DND-41 (cell line): Measurements from ENCODE around the gene SYNE4.

Source experiments
- EZH2 ChIP-seq: IDR thresholded peaks from 3 replicates; pipeline ENCODE4 v1.6.1; 2012; ENCODE audit warnings: borderline replicate concordance, low read depth, mild to moderate bottlenecking, moderate library complexity, low read length, inconsistent platforms; ENCODE audit not compliant: severe bottlenecking
- TF ChIP-seq, protein P1 (sequence below): IDR thresholded peaks from 2 replicates; pipeline ENCODE4 v1.5.1; 2012; ENCODE audit warnings: borderline replicate concordance, low read length, moderate library complexity, mild to moderate bottlenecking; ENCODE audit not compliant: poor library complexity, severe bottlenecking; ENCODE audit errors: extremely low read depth

DNA sequence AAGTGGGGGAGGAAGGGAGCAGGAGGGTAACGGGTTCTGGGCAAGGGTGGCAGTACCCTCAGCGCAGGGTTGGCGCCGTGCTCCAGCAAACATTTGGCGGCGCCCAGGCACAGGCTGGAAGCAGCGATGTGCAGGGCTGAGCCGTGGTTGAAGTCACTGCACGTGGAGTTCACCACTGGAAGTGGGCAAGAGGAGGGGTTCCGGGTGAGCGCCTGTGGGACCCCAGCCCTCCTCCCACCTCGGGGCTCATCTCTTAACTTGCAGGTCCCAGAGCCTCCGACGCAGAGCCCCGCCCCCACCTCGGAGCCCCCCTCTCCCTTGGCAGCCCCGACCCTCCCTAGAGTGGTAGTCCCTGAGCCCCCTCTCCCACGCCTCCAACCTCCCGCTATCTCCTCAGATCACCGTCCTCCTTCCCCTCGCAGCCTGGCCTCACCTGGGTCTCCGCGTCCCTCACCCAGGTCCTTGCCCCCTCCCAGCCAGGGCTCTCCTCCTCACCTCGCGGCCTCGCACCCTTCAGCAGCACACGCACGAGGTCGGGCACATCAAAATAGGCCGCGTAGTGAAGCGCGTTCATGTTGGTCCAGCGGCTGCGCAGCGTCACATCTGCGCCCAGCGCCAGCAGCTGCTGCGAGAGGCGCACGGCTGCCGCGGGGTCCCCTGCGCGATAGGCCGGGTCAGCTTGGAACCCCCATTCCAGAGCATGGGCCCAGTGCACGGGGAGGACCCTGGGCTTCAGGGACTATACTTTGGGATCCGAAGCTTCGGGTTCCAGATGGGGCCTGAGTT lies 17.7 kb upstream of the SYNE4 start:
- TF ChIP-seq, protein P1, sequence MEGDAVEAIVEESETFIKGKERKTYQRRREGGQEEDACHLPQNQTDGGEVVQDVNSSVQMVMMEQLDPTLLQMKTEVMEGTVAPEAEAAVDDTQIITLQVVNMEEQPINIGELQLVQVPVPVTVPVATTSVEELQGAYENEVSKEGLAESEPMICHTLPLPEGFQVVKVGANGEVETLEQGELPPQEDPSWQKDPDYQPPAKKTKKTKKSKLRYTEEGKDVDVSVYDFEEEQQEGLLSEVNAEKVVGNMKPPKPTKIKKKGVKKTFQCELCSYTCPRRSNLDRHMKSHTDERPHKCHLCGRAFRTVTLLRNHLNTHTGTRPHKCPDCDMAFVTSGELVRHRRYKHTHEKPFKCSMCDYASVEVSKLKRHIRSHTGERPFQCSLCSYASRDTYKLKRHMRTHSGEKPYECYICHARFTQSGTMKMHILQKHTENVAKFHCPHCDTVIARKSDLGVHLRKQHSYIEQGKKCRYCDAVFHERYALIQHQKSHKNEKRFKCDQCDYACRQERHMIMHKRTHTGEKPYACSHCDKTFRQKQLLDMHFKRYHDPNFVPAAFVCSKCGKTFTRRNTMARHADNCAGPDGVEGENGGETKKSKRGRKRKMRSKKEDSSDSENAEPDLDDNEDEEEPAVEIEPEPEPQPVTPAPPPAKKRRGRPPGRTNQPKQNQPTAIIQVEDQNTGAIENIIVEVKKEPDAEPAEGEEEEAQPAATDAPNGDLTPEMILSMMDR: no peak
- TF ChIP-seq EZH2: no peak
